Mammary epithelial cell (primary cell): ENCODE measurements around the gene STAT5B.

Experiments used
- CTCF ChIP-seq, 2 donors: IDR thresholded peaks in 1 of 2; conservative IDR thresholded peaks in 1 of 2; 2 replicates each; pipeline ENCODE4 v1.5.1; 2011 to 2012; ENCODE audit warnings: inconsistent platforms in 2 of 2, low read length in 2 of 2, mild to moderate bottlenecking in 2 of 2, control low read depth in 1 of 2, low read depth in 1 of 2; ENCODE audit not compliant: insufficient read depth in 1 of 2; ENCODE audit errors: extremely low read depth in 1 of 2
- EZH2 ChIP-seq: IDR thresholded peaks from 2 replicates; pipeline ENCODE4 v1.6.1; 2012; ENCODE audit warnings: low read length, inconsistent platforms, borderline replicate concordance

GRCh38 chr17:42198897-42199296 is 77.3 kb downstream of the STAT5B start:
- TF ChIP-seq CTCF (conservative IDR thresholded peaks at IDR 0.05 in 1 of 2, IDR thresholded peaks at IDR 0.05 in 1 of 2; ENCODE audit: extremely low read depth in 1 of 2, insufficient read depth in 1 of 2, low read depth in 1 of 2, low read length in 2 of 2) (no peak), EZH2 (no peak)
